G401.6 (cell line): ENCODE data around the gene RTN1.
A peak's percentile ranks its signal among the peaks of the same experiment; 100 is the strongest.
"Not testable (repeated sequence)": the region's sequence is repeated elsewhere in the genome, so short reads cannot be mapped to it uniquely, and the experiment has no call there.

Source experiments
- FAIRE-seq: peaks from 2 replicates; lab custom pipeline; 2012; peaks lifted over from hg19 to GRCh38; lab: Jason Lieb, UNC

Gene RTN1

DNA sequence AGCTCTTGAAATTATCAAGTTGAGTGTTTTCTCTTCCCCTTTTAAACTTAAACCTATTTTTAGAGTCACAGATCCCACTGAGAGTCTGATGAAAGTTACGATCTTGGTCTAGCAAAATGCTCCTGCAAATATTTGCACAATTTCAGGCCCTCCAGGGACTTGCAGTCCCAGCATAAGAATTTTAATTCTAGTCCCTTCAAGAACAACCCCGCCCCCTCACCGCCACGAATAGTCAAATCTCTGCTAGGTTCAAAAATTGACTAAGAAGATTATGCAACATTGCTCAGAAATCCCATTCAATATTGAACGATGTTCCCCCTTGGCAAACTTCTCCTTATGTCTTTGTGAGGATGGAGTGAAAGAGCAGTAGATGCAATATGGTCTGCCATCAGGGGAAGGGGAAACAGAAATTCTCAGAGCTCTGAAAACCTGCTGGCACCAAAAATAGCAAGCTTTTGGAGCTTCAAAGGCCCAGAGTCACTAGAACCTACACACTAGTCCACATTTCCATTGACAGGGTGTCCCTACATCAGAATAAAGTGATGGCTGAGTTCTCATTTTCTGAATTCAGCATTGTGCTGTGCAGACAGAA, 166.4 kb downstream of the RTN1 start:
- no peak for FAIRE-seq

DNA sequence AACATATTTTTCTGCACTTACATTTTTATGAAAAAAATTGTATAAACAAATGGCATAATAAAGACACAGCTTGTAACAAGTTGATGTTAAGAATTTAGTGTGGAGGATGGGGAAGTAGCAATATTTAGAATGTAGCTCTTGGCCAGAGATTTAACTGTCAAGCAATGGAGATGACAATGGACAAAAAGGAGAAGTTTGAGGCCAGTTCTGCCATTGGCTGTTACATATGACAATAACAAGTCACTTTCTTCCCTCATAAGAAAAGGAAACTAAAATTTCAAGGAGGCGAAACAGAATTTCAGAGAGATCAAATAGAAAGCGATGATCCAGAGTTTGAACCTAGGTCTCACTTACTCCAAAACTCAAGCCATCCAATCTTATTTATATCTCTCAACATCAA, 171.1 kb downstream of the RTN1 start:
- no peak for FAIRE-seq

DNA sequence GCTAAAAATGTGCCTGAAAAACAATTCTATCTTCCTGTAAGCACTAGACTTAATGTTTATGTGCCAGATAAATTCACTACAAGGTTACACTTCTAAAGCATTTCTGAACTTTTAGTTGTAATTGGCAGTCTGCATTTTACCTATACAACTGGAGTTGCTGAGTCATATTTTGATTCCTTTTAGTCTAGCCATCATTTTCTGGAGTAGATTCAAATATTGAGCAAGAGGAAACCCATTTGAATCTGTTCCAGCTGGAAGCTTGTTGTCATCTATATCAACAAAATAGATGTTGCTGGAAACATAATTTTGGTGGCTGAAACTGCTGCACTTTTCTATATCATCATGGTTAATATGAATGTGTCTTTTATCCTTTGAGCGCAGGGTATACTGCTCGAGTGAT, 171.8 kb downstream of the RTN1 start:
- no peak for FAIRE-seq

DNA sequence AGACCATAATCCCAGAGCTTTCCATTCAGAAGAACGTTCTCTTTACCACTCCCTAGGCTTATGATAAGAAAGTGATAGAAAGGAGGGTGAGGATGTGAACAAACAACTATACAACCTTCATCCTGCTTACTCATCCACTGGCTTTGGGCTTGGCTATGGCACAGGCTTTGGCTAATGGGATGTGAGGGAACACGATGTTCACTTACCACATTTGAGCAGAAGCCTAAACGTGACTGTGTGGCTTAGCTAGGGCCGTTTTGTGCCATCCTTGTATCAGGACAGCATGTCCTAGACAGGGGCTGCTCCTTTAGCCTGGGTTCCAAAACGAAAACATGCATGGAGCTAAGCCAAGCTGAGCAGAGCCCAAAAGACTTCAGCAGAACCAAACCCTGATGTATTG, 175.4 kb downstream of the RTN1 start:
- no peak for FAIRE-seq

DNA sequence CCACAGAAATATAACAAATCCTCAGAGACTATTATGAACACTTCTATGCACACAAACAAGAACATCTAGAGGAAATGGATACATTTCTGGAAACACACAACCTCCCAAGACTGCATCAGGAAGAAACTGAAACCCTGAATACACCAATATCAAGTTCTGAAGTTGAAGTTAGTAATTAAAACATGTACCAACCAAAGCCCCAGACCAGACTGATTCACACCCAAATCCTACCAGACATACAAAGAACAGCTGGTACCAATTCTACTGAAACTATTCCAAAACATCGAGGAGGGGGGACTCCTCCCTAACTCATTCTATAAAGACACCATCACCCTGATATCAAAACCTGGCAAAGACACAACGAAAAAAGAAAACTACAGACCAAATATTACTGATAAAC, 179.3 kb downstream of the RTN1 start:
- no peak for FAIRE-seq

DNA sequence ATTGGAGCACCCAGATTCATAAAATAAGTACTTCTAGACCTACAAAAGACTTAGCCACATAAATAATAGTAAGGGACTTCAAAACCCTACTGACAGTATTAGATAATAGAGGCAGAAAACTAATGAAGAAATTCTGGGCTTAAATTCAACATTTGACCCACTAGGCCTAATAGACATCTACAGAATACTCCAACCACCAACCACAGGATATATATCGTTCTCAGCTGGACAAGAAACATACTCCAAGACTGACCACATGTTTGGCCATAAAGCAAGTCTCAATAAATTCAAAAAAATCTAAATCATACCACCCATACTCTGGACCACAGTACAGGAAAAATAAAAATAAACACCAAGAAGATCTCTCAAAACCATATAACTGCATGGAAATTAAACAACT, 180.2 kb downstream of the RTN1 start:
- FAIRE-seq = no peak

DNA sequence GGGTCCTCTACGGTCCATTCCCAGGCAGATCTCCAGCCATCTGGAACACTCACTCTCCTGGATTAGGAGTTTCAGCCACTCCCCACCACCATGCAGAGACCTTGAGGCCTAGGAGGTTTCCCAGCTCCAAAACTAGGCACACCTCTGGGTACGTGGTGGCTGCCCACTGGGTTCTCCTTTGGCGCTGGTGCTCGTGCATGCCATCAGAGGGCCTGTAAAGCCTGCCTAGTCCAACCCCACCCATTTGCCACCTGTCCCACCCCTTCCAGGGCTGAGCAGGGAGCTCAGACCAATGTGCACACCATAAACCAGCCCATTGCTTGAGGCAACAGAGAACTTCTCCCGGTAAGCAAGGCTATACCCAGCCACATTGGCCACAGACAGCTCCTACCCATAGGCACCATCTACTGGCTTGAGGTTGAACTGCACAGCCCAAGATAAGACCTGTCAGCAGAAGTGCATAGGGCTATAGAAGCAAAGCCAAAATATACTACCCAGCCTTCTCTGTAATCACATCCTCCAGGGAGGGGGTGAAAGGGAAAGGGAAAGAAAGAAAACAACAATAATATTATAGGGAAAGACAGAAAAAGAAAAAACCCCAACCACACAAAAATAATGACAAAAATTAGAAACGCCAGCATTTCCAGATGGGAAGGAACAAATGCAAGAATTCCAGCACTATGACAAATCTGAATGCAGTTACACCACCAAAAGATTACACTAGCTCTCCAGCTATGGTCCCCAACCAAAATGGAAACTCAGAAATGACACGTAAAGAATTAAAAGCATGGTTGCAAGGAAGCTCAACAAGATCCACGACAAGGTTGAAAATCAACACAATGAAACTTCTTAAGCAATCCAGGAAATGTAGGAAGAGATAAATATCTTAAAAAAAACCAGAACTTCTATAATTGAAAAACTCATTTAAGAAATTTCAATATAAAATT, 182.1 kb downstream of the RTN1 start:
- no peak for FAIRE-seq

DNA sequence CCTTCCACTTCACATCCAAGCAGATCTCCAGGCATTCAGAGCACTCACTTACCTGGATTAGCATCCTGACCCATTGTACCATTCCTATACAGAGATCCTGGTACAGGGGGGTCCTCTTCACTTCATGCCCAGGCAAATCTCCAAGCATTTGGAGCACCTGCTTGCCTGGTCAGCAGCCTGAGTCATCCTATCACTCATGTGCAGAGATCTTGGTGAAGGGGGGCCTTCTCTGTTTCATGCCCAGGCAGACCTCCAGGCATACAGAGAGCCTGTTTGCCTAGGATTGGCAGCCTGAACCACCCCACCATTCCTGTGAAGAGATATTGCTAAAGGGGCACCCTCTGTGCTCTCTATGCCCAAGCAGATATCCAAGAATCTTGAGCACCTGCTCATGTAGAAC, 182.9 kb downstream of the RTN1 start:
- no peak for FAIRE-seq

DNA sequence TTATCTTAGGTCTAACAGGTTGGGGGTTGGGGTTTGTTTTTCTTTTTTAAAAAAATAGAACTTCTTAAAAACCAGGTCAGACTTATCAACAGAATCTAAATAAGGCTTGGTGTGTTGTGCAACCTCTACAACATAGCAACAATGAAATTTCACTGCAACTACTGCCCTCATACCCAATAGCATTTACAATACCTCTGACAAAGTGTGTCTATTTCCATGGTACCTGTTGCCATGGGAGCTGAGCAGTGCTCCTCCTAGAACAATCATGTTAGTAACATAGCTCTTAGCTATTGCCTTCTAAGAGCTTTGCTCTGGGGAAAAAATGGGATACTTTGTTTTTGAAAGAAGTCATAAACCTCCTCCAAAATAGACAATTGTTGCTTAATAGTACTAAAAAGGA, 190.7 kb downstream of the RTN1 start:
- FAIRE-seq = no peak

DNA sequence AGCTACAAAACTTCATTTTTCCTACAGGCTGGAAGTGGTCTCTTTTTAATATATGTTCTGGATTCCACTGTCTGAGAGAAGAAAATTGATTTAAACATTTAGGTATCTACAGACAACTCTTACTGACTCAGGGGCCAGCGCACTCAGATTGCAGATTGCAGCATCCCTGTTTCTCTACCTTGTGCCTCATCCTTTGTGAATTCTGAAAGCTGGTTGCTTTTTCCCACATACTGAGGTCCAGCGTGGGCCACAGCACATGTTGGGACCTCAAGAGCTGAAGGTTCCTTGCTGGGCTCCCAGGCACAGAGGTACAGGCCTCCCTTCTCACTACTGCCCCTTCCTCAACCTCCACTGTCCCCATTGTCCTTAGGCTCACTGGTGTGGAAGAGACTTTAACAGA, 192.2 kb downstream of the RTN1 start:
- no peak for FAIRE-seq

DNA sequence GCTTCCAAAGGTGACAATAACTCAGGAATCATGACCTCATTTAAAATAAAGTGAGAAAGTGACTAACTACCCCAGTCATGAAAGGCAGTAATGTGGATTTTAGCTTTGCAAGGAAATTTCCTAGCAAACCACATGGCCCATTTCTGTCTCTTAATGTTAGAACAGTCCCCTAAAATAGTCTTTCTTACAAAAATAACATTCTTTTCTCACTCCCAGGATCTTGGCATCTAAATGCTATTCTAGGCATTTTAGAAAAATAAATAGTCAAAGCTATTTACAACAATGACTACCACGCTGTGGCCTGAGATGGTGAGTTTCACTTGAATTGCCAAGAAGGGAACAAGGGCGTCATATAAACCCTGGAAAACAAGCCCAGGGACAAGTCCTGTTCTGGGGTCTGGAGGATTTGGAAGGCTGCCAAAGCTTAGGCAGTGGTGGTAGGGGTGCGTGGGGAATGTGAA, 192.8 kb downstream of the RTN1 start:
- no peak for FAIRE-seq

DNA sequence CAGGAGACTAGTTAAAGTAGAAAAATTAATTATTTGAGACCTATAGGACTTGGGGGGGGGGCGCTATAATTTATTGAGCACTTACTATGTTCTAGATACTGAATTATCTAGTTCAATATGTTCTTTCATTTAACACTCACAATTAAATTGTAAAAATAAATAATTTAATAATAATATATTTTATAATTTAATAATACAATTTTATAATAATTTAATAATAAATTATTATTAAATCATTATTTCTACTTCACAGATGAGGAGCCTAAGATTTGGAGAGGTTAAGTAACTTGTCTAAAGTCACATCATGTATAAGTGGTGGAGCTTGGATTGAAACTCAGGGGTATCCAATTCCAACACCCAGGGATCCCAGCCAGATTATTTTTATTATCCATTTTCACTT, 195.2 kb downstream of the RTN1 start:
- peak; percentile 52 for FAIRE-seq

DNA sequence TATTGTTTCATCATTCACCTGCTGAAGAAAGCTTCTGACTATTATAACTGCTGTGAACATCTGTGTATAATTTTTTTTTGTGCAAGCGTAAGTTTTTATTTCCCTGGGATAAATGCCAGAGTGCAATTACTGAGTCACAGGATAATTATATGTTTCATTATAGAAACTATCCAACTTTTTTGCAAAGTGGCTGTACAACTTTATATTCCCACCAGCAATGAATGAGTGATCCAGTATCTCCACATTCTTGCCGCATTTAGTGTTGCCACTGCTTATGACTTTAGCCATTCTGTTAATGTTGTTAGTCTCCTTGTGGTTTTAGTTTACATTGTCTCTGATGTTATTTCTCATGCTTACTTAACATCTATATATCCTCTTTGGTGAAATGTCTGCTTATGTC, 205.8 kb downstream of the RTN1 start:
- no peak for FAIRE-seq

DNA sequence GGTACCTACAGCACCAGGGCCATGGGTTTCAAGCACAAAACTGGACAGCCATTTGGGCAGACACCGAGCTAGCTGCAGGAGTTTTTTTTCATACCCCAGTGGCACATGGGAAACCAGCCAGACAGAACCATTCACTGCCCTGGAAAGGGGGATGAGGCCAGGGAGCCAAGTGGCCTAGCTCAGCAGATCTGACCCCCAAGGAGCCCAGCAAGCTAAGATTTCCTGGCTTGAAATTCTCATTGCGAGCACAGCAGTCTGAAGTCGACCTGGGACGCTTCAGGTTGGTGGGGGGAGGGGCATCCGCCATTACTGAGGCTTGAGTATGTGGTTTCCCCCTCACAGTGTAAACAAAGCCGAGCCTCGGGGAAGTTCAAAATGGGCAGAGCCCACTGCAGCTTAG, 212.8 kb downstream of the RTN1 start:
- no peak for FAIRE-seq

DNA sequence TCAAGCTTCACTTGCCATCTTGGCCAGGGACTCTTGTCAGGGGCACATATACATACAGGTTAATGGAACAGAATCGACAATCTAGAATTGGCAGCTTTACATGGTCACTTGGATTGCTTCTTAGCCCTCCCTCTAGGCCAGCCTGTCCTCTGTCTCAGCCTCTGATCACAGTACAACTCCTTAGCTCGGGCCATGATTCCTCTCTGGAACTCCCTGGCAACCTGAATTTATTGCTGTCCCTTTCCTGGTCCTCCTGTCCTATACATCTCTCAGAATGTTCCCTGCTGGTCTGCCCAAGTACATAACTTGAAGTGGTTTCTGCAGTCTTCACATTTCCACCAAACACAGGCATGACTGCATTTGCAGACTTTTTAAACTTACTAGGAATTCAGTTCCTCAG, 214.1 kb downstream of the RTN1 start:
- FAIRE-seq = no peak

DNA sequence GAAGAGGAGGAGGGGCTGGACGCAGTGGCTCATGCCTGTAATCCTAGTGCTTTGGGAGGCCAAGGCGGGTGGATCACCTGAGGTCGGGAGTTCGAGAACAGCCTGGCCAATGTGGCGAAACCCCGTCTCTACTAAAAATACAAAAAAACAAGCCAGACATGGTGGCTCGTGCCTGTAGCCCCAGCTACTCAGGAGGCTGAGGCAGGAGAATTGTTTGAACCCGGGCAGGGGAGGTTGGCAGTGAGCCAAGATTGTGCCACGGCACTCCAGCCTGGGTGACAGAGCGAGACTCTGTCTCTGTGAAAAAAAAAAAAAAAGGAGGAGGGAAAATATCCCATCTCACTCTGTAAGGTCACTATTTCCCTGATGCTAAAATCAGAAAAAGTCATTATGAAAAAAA, 216.4 kb downstream of the RTN1 start:
- FAIRE-seq = not testable (repeated sequence)

DNA sequence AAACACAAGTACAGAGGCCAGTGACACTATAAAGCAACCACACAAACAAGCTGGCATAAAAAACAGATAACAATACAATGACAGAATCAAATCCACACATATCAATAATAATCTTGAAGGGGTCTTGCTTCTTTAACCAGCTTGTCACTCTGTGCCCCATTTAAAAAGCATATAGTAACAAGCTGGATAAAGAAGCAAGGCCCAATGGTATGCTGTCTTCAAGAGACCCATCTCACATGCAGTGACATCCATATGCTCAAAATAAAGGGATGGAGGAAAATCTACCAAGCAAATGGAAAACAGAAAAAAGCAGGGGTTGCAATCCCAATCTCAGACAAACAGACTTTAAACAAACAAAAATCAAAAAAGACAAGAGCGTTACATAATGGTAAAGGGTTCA, 223.7 kb downstream of the RTN1 start:
- not testable (repeated sequence) for FAIRE-seq

DNA sequence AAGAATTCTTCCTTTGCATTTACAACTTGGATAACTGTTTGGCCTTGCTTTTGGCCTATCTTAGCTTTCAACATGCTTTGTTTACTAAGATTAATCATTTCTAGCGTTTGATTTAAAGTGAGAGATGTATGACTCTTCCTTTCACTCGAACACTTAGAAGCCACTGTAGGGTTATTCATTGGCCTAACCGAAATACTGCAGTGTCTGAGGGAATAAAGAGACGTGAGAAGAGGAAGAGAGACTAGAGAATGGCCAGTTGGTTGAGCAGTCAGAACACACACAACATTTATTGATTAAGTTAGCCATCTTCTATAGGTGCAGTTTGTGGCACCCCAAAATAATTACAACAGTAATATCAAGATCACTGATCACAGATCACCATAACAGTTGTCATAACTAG, 231.7 kb downstream of the RTN1 start:
- no peak for FAIRE-seq

DNA sequence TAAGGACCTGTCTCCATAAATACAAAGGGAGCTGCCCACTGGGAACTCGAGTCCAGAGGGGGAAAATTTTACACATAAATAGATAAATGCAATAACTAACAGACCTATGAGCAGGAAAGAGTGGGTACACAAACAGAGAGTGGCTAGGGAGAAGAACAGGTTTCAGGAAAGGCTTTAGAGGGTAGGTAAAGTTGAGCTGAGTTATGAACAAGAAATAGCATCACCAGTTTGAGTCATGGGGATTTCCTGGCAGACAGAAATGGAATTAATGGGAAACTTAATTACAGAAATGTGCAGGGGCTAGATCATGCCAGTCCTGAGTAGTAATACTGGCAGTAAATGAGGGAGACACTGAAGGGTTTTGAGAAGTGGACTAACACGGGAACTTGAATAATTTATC, 236.0 kb downstream of the RTN1 start:
- no peak for FAIRE-seq

DNA sequence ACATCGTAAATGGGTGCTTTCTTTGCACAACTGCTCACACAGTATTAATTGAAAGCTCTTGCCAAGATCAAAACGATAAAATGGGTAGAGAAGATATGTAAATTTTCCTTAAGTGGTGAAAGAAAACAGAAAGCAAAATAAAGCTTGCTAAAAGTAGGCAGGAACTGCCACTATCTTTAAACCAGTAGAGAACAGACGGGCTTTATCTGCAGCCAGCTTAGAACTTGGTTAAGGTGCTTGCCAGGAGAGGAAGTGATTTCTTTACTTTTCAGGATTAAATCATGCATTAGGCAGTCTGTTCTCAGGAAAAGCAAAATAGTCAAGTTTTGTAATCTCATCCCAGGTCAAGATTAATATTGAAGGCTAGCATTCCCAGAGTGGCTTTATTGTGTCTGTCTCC, 237.1 kb downstream of the RTN1 start:
- FAIRE-seq = no peak

DNA sequence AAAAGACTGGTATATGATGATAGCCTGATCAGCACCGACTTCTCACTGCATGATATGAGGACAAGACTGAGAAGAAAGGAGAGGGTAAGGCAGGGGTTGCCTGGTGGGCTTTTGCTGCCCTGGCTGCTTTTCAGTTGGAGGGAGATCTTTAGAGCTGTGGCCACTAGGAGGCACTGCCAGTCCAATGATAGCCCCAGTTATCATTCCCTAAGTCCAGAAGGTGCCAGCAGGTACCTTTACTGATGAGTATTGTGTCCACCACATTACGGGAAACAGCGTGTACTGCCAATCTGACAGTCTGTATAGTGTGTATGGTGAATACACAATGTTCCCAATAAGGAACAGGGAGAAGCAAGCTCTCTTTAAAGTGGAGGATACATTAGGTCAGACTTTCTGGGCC, 238.2 kb downstream of the RTN1 start:
- FAIRE-seq = no peak

DNA sequence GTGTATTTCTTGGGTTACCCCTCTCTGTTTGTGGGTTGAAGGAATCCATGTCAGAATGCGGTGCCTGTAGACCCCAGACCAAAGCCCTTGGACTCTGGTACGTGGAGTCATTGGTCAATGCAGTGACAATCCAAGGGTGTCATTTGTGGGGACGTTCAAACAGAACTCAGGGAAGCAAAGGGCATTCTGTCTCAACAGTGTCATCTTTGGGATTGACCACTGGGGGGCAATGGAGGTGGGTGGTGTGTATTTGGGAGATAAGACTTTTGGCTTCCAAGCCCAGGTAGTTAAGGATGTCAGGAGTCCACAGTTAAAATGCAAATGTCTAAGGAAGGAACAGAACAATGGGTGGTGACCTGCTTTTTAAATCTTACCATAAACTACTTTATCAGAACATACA, 239.3 kb downstream of the RTN1 start:
- no peak for FAIRE-seq

DNA sequence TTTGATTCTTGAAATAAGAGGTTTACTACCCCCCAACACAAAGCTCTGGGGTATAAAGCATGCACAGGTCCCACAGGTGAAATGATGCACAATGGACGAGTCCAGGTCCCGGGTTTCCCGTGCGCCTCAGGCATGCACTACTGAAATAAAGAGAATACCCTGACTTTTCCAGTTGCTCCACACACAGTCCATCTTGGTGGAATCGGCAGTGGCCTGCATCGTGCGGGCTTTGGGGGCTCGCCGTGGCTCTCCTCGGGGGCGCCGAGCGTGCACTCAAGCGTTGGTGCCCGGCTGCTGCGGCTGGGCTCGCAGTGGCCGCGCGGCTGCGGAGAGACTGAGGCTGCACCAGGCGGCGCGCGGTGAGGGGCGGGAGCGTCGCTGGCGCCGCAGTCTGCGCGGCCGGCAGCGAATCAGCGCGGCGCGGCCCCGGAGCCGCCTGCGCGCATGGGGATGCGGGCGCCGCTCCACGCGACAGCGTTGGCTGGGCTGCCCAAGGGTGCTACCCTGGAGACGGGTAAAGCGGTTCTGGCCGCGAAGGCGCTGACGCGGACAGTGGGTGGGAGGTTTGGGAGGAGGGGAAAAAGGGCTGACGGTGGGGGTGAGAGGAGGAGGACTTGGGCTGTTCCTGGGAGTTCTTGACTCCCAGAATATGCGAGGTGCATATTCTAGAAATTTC, 240.2 kb downstream of the RTN1 start:
- no peak for FAIRE-seq
